Stomach smooth muscle (tissue), 2 donors: ENCODE data around the gene NUDCD2.

Experiments used
- H3K27ac ChIP-seq: one replicate; pipeline ENCODE4 v1.7.0; 2013; ENCODE audit warnings: mild to moderate bottlenecking, low read length, inconsistent platforms
- H3K27me3 ChIP-seq, 2 donors: one replicate each; pipeline ENCODE4 v1.7.0; 2013; ENCODE audit warnings: low read length in 2 of 2; ENCODE audit not compliant: insufficient read depth in 2 of 2, control insufficient read depth in 1 of 2
- H3K36me3 ChIP-seq, 2 donors: one replicate each; pipeline ENCODE4 v1.7.0; 2013; ENCODE audit warnings: low read length in 2 of 2; ENCODE audit not compliant: control insufficient read depth in 2 of 2, insufficient read depth in 2 of 2
- H3K4me1 ChIP-seq: one replicate; pipeline ENCODE4 v1.7.0; 2013; ENCODE audit warnings: low read length; ENCODE audit not compliant: control insufficient read depth, insufficient read depth
- H3K4me3 ChIP-seq, 2 donors: one replicate each; pipeline ENCODE4 v1.7.0; 2013; ENCODE audit warnings: low read length in 2 of 2
- H3K9ac ChIP-seq, 2 donors: one replicate each; pipeline ENCODE4 v1.7.0; 2013; ENCODE audit warnings: low read length in 2 of 2, mild to moderate bottlenecking in 1 of 2
- H3K9me3 ChIP-seq, 2 donors: one replicate each; pipeline ENCODE4 v1.7.0; 2013; ENCODE audit warnings: low read length in 2 of 2; ENCODE audit not compliant: control insufficient read depth in 2 of 2
- donor health status: healthy.
- donor health status: Pancreatic carcinoma.

NUDCD2 gene

GRCh38 chr5:163459819-163460561 lies at the start of gene NUDCD2:
Gene NUDCD2, minus strand, starts transcription at chr5:163460102. Its CDS starts 52 bp downstream, at chr5:163460050.
- Histone ChIP-seq H3K9me3 (no peaks in the 10 kb centered on the region), H3K27ac (peak within 1 kb of the TSS; percentile 86), H3K36me3 (no peaks in the 10 kb centered on the region), H3K9ac (peak within 1 kb of the TSS; percentile 86 to 95), H3K4me3 (peak within 1 kb of the TSS; percentile 89 to 97), H3K27me3 (no peaks in the 10 kb centered on the region), H3K4me1 (peaks cover 7% of the 10 kb centered on the region)

DNA sequence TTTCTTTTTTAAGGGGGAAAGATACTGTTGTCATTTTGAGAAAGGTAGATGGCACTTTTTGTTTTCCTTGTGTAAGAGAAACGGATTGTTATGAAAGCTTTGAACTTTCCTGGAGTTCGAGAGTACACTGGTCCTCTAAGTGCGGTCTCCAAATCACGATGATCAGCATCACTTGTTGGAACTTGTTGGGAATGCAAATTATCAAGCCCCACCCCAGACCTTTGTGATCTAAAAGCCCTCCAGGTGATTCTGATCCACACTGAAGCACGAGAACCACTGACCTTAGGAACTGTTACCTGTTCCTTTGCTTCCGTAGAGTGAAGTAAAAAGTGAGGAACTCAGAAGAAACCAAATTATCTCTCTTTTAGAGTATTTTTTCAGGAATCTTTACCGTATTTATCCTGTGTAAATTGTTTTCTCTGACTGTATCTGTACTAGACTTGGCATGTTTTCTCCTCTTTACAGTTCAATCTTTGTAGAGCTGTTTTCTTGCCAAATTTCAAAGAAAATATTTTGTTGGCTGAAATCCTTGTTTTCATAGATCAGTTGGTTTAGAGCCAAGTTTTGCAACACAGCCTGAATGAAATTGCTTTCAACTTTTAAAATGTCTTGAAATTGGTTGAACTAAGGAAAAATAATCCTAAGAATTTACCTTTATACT lies 49.5 kb upstream of the NUDCD2 start:
- peak overlapping the region; percentile 31 for H3K27ac ChIP-seq
- peaks cover 17% of the 10 kb centered on the region for H3K4me1 ChIP-seq
- H3K9ac ChIP-seq, result peak overlapping the region; percentile 3 to 21

GRCh38 chr5:163508753-163509152 lies 48.9 kb upstream of the NUDCD2 start:
- no peaks in the 10 kb centered on the region for H3K9me3 ChIP-seq
- no peak overlapping the region for H3K27ac ChIP-seq
- peak overlapping the region in 1 of 2 donors; percentile 18 for H3K9ac ChIP-seq
- peaks cover 22% of the 10 kb centered on the region for H3K4me1 ChIP-seq
- no peaks in the 10 kb centered on the region for H3K27me3 ChIP-seq
- H3K36me3 ChIP-seq, result peaks cover 10% of the 10 kb centered on the region in 2 donors
- H3K4me3 ChIP-seq, result peak overlapping the region; percentile 5 to 50

More for the DNA sequence above, 49.5 kb upstream of the NUDCD2 start:
- Histone ChIP-seq H3K27me3 (no peaks in the 10 kb centered on the region), H3K9me3 (no peaks in the 10 kb centered on the region), H3K36me3 (peaks cover 10 to 15% of the 10 kb centered on the region in 2 donors), H3K4me3 (peak overlapping the region; percentile 5 to 50)

DNA sequence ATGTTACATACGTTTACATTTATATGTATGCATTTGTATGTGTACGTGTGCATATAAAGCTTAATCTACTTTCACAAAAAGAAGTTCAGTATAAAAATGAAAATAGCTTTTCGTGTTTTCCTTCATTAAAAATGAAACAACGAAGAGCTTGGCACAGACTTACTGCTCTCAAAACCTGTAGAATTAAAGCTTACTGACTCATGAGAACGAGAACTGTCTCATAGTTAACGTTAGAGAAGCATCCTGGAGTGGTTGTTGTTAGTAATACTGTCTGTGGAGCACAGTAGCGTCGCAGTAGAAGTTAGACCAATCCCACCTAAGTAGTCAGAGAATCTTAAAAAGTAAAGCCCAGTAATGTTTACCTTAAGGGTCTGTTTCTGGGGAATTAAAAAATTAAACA lies 46.8 kb upstream of the NUDCD2 start:
- Histone ChIP-seq H3K9ac (peak overlapping the region; percentile 69 to 93), H3K27ac (peak overlapping the region; percentile 87), H3K27me3 (no peaks in the 10 kb centered on the region), H3K4me3 (peak overlapping the region; percentile 77 to 83), H3K36me3 (no peaks in the 10 kb centered on the region), H3K9me3 (no peaks in the 10 kb centered on the region), H3K4me1 (peaks cover 21% of the 10 kb centered on the region)

DNA sequence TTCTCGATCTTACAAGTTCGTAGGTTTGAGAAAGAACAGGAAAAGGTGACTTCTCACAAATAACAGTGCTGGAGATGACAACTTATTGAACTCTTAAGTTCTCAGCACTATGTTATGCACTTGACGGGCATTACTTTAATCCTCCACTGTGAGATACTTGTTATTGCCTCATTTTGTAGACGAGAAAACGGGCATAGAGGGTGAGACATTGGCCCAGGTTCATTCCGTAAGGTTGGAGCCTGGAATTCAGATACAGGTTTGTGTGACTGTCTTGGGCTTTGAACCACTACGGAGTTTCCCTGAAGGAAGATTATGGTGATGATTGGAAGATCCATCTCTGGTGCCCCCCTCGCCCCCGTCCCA lies 46.2 kb upstream of the NUDCD2 start:
- Histone ChIP-seq H3K4me3 (peak overlapping the region; percentile 77 to 83), H3K9me3 (no peaks in the 10 kb centered on the region), H3K9ac (peak overlapping the region; percentile 69 to 93), H3K27me3 (no peaks in the 10 kb centered on the region), H3K27ac (peak overlapping the region; percentile 87), H3K36me3 (no peaks in the 10 kb centered on the region), H3K4me1 (peaks cover 21% of the 10 kb centered on the region)

DNA sequence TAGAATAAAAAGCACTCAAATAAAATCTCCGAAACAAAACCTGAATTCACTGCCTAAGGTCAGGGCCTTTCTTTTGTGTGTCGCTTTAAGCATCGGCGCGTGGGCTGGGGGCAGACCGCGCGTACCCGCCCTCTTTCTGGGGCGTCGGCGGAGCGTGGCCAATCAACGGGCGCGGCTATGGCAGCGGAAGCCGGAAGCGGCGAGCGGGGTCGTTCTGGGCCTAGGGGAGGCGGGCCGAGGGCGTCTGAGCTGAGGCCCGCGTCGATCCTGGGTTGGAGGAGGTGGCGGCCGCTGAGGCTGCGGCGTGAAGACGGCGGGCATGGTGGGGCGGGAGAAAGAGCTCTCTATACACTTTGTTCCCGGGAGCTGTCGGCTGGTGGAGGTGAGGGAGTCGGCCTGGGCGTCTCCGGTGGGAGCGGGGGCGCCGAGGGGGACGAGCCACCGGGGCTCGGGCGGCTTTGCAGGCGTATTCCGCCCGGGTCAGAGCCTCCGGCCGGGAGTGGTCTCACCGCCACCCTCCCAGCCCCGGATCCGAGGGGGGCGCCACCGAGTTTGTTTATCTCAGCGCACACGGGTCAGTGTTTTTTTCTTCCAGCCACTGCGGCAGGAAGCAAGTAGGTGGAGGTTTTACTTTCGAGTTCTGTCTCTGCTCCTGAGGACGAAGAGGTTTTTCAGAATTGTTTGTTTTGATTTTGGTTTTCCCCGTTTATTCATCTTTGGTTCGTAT lies 45.6 kb upstream of the NUDCD2 start, which contains the start of gene MAT2B:
Gene MAT2B (plus strand): TSS at position 252 of the 727 bp plus-strand sequence. CDS start 68 bp downstream, at position 320.
- Histone ChIP-seq H3K4me3 (peak within 1 kb of the TSS; percentile 77 to 83), H3K36me3 (no peaks in the 10 kb centered on the region), H3K27me3 (no peaks in the 10 kb centered on the region), H3K27ac (peak within 1 kb of the TSS; percentile 87), H3K9me3 (no peaks in the 10 kb centered on the region), H3K4me1 (peaks cover 21% of the 10 kb centered on the region), H3K9ac (peak within 1 kb of the TSS; percentile 69 to 93)

DNA sequence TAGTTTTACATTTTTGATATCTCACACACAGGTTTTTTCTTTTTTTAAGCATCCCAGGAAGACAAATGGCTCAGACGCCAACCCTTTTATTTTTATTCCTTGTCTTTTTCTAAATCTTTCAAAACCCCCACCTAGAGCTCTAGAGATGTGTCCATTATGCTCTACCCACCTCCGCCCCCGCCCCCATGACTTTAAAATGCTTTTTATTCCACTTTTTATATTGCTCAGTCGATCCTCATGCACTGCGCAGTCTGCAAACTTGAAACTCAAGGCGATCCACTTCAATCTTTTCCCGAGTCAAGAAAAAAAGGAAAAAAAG lies 45.1 kb upstream of the NUDCD2 start:
- Histone ChIP-seq H3K9ac (peak overlapping the region; percentile 69 to 93), H3K27ac (peak overlapping the region; percentile 87), H3K9me3 (no peaks in the 10 kb centered on the region), H3K27me3 (no peaks in the 10 kb centered on the region), H3K4me3 (peak overlapping the region; percentile 77 to 83), H3K4me1 (peaks cover 21% of the 10 kb centered on the region), H3K36me3 (no peaks in the 10 kb centered on the region)

- Histone ChIP-seq H3K36me3 (no peaks in the 10 kb centered on the region), H3K27ac (peak overlapping the region; percentile 87), H3K4me1 (peaks cover 16% of the 10 kb centered on the region)
Observed at GRCh38 chr5:163504079-163504931, 44.4 kb upstream of the NUDCD2 start.

DNA sequence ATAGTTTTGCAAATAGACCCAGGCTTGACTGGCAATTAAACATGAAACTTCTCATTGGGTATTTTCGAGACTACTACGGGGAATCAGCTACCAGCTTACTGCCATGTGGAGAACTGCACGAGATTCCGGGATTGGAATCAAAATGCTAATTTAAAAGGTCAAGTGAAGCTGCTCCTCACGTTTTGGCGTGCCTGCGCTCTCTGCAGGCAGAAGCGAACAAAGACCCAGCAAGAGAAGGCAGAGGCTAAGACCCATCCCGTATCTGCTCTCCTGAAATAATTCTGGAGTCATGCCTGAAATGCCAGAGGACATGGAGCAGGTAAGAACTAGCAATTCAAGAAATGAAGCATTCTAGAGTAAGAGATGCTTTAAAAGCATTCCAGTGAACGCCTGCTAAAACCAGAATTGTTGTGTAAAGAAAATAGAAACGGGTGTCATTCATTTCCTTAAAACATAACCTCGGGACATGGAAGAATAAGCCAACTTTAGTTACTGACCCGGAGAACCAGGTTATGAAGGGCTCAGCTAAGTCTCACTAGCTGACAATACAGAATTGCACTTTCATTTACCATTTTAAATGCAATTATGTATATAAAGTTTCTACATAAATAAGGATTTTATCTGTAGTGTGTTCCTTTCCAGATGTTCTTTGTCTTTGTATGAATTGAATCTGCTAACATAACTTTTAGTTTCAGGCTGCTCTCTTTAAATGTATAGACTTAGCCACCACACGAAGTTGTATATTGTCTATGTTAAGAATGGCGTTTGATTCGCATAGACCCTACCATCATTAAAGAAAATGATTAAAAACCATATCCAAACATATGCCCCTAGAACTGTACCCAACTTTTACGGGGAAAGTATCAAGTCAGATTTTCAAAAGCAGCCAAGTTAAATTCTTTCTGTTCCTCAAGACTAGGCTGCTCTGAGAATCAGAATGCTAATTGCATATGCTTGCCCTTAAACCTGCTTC lies 43.5 kb upstream of the NUDCD2 start:
- H3K4me3 ChIP-seq, result peak overlapping the region; percentile 77 to 83
- H3K27me3 ChIP-seq, result no peaks in the 10 kb centered on the region
- H3K9ac ChIP-seq, result peak overlapping the region; percentile 69 to 93
- peaks cover 14% of the 10 kb centered on the region for H3K4me1 ChIP-seq
- no peaks in the 10 kb centered on the region for H3K36me3 ChIP-seq
- peak overlapping the region; percentile 87 for H3K27ac ChIP-seq
- no peaks in the 10 kb centered on the region for H3K9me3 ChIP-seq

More at GRCh38 chr5:163504079-163504931, 44.4 kb upstream of the NUDCD2 start:
- H3K4me3 ChIP-seq, result peak overlapping the region; percentile 77 to 83
- H3K9ac ChIP-seq, result peak overlapping the region; percentile 69 to 93
- H3K27me3 ChIP-seq, result no peaks in the 10 kb centered on the region
- no peaks in the 10 kb centered on the region for H3K9me3 ChIP-seq
